ENCODE data around the gene TFAP2E.

DNA sequence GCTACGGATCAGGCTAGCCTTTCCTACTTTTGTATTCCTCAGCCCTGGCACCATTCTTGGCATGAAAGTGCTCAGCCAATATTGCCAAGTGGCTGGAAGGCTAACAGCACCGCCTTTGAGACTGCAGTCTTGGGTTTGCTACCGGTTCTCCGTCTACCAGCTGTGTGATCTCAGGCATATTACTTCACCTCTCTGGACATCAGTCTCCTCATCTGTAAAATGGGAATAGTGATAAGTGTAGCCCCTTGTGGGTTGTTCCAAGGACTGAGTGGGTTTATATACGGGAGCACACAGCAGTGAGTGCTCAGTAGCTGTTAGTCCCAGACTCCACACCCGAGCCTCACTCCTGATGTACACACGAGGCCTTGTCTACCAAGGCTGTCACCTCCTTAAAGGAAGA is 13.7 kb downstream of the TFAP2E start:
- TF ChIP-seq TAF1 (IDR thresholded peaks at IDR 0.05; ENCODE audit: low read depth, low read length): no peak
- TF ChIP-seq POLR2A (IDR thresholded peaks at IDR 0.05; ENCODE audit: low read depth, low read length): no peak
- no peak for TF ChIP-seq PAX5 (IDR thresholded peaks at IDR 0.05; ENCODE audit: insufficient read depth, low read length, severe bottlenecking)
- no peak for TF ChIP-seq POLR2AphosphoS5 (IDR thresholded peaks at IDR 0.05; ENCODE audit: low read depth, low read length)
- TF ChIP-seq SPI1 (IDR thresholded peaks at IDR 0.05; ENCODE audit: low read depth, low read length): no peak
- TF ChIP-seq POU2F2 (IDR thresholded peaks at IDR 0.05; ENCODE audit: low read depth, low read length): no peak
